Dendritic cell treated with granulocyte-macrophage colony-stimulating factor and Interleukin-4, amounts not matched to agents 40 ng/mL and 50 ng/mL, for 4 days (primary cell): ENCODE data around the gene DAAM2.

Source experiments
- H3K27ac Mint-ChIP-seq: one replicate; pipeline ENCODE4 v1.8.0; 2022; ENCODE audit warnings: mild to moderate bottlenecking, mixed read lengths
- H3K27me3 Mint-ChIP-seq: one replicate; pipeline ENCODE4 v1.8.0; 2022; ENCODE audit warnings: mild to moderate bottlenecking, mixed read lengths
- H3K36me3 Mint-ChIP-seq: one replicate; pipeline ENCODE4 v1.8.0; 2022; ENCODE audit warnings: low read depth, mixed read lengths
- H3K4me1 Mint-ChIP-seq: one replicate; pipeline ENCODE4 v1.8.0; 2022; ENCODE audit warnings: low read depth, mixed read lengths
- H3K4me3 Mint-ChIP-seq: one replicate; pipeline ENCODE4 v1.8.0; 2022; ENCODE audit warnings: mild to moderate bottlenecking, moderate library complexity, mixed read lengths
- H3K9me3 Mint-ChIP-seq: one replicate; pipeline ENCODE4 v1.8.0; 2022; ENCODE audit warnings: mixed read lengths
- intact Hi-C: fragments of 100-400 bp; cut with micrococcal nuclease; formaldehyde crosslinking; loops from one replicate; pipeline ENCODE4 v1.15.0; 2022

DAAM2 gene

GRCh38 chr6:39800034-39801032 lies 8.2 kb downstream of the DAAM2 start:
- no peaks in the 10 kb centered on the region for H3K9me3 Mint-ChIP-seq
- no peaks in the 10 kb centered on the region for H3K36me3 Mint-ChIP-seq
- H3K4me3 Mint-ChIP-seq = no peak overlapping the region
- intact Hi-C loops = no loop called here
- H3K27me3 Mint-ChIP-seq = no peaks in the 10 kb centered on the region
- H3K4me1 Mint-ChIP-seq = no peaks in the 10 kb centered on the region
- no peak overlapping the region for H3K27ac Mint-ChIP-seq

GRCh38 chr6:39801456-39802251 lies 9.5 kb downstream of the DAAM2 start:
- intact Hi-C loops = no loop called here
- Mint-ChIP-seq H3K36me3 (no peaks in the 10 kb centered on the region), H3K27ac (no peak overlapping the region), H3K4me1 (no peaks in the 10 kb centered on the region), H3K4me3 (no peak overlapping the region), H3K27me3 (no peaks in the 10 kb centered on the region), H3K9me3 (no peaks in the 10 kb centered on the region)

GRCh38 chr6:39803872-39804271 lies 11.7 kb downstream of the DAAM2 start:
- Mint-ChIP-seq H3K27ac (no peak overlapping the region), H3K27me3 (no peaks in the 10 kb centered on the region), H3K4me1 (no peaks in the 10 kb centered on the region), H3K9me3 (no peaks in the 10 kb centered on the region), H3K36me3 (no peaks in the 10 kb centered on the region), H3K4me3 (no peak overlapping the region)
- intact Hi-C loops = no loop called here

- H3K4me1 Mint-ChIP-seq = no peaks in the 10 kb centered on the region
- no peak overlapping the region for H3K4me3 Mint-ChIP-seq
- H3K9me3 Mint-ChIP-seq = no peaks in the 10 kb centered on the region
These were observed 12.4 kb downstream of the DAAM2 start for GRCh38 chr6:39804466-39805065.

DNA sequence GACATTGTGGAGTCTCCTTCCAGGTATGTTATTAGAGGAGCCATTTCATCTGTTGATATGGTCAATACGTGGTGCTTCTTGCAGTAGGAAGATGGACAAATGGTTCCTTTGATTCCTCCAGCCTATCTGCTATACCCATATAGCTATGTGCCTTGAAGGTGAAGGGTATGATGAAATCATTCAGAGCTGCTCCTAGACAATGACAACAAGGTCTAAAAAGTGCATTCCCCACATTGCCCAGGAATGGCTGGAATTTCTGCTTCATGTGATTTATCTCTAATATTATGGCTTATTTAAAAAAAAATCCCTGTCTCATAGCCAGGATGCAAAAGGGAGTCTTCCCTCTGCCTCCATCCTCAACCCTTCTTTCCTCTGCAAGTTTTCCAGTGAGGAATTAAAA lies 14.1 kb downstream of the DAAM2 start:
- intact Hi-C loops = no loop called here
- Mint-ChIP-seq H3K9me3 (no peaks in the 10 kb centered on the region), H3K4me1 (no peaks in the 10 kb centered on the region), H3K27ac (no peak overlapping the region), H3K27me3 (peaks cover 5% of the 10 kb centered on the region), H3K36me3 (no peaks in the 10 kb centered on the region), H3K4me3 (no peak overlapping the region)

More at GRCh38 chr6:39804466-39805065, 12.4 kb downstream of the DAAM2 start:
- Mint-ChIP-seq H3K27me3 (no peaks in the 10 kb centered on the region), H3K27ac (no peak overlapping the region), H3K36me3 (no peaks in the 10 kb centered on the region)
- intact Hi-C loops = no loop called here

- Mint-ChIP-seq H3K9me3 (no peaks in the 10 kb centered on the region), H3K4me1 (no peaks in the 10 kb centered on the region), H3K4me3 (no peak overlapping the region), H3K27me3 (peaks cover 11% of the 10 kb centered on the region), H3K27ac (no peak overlapping the region), H3K36me3 (no peaks in the 10 kb centered on the region)
- intact Hi-C loops = no loop called here
These were observed 16.2 kb downstream of the DAAM2 start for GRCh38 chr6:39808346-39808745.

GRCh38 chr6:39808964-39809363 lies 16.8 kb downstream of the DAAM2 start:
- intact Hi-C loops = no loop called here
- H3K27ac Mint-ChIP-seq = no peak overlapping the region
- H3K27me3 Mint-ChIP-seq = peaks cover 11% of the 10 kb centered on the region
- no peaks in the 10 kb centered on the region for H3K4me1 Mint-ChIP-seq
- H3K4me3 Mint-ChIP-seq = no peak overlapping the region
- no peaks in the 10 kb centered on the region for H3K36me3 Mint-ChIP-seq
- no peaks in the 10 kb centered on the region for H3K9me3 Mint-ChIP-seq

- Mint-ChIP-seq H3K36me3 (no peaks in the 10 kb centered on the region), H3K4me1 (no peaks in the 10 kb centered on the region), H3K9me3 (no peaks in the 10 kb centered on the region), H3K27me3 (peaks cover 11% of the 10 kb centered on the region), H3K27ac (no peak overlapping the region), H3K4me3 (no peak overlapping the region)
- intact Hi-C loops = no loop called here
These were observed 19.7 kb downstream of the DAAM2 start for GRCh38 chr6:39811835-39812345.

GRCh38 chr6:39812496-39812852 lies 20.3 kb downstream of the DAAM2 start:
- intact Hi-C loops = no loop called here
- H3K27ac Mint-ChIP-seq = no peak overlapping the region
- H3K27me3 Mint-ChIP-seq = peaks cover 11% of the 10 kb centered on the region
- H3K4me3 Mint-ChIP-seq = no peak overlapping the region
- H3K4me1 Mint-ChIP-seq = no peaks in the 10 kb centered on the region
- H3K9me3 Mint-ChIP-seq = no peaks in the 10 kb centered on the region
- no peaks in the 10 kb centered on the region for H3K36me3 Mint-ChIP-seq

DNA sequence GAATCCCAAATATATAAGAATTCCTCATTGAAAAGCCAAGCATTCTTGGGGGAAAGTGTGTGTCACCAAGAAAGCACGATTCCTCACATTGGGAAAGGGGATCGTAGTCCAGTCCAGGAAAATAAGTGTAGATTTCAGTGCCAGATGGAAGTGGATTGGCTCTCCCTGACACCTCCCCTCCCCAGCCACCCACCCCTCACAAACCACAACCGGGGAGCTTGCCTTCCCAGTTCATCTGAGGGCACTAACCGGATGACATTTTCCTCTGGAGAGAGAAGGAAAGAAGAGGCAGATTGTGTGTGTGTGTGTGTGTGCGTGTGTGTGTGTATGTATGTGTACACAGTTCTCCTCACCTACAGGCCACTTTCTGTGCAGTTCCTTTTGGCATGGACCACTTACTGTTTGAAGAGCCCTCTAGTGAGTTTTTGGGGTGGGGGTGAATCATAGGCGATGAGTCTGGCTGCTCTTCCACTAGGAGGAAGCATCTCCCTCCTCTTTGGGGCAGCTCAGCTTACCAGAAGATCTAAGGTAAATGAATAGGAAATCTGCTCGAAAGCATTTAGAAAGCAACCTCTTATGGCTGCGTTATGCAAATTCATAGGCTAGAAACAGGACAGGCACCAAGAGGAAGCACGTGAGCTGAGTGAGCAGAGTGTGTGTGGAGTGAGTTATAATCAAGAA lies 20.8 kb downstream of the DAAM2 start:
- intact Hi-C loops = no loop called here
- H3K9me3 Mint-ChIP-seq = no peaks in the 10 kb centered on the region
- no peaks in the 10 kb centered on the region for H3K4me1 Mint-ChIP-seq
- H3K36me3 Mint-ChIP-seq = no peaks in the 10 kb centered on the region
- no peak overlapping the region for H3K27ac Mint-ChIP-seq
- H3K4me3 Mint-ChIP-seq = no peak overlapping the region
- H3K27me3 Mint-ChIP-seq = peaks cover 11% of the 10 kb centered on the region

GRCh38 chr6:39814236-39814635 lies 22.1 kb downstream of the DAAM2 start:
- H3K4me3 Mint-ChIP-seq = no peak overlapping the region
- no peak overlapping the region for H3K27ac Mint-ChIP-seq
- intact Hi-C loops = no loop called here
- no peaks in the 10 kb centered on the region for H3K36me3 Mint-ChIP-seq
- no peaks in the 10 kb centered on the region for H3K9me3 Mint-ChIP-seq
- H3K27me3 Mint-ChIP-seq = peaks cover 11% of the 10 kb centered on the region
- H3K4me1 Mint-ChIP-seq = peaks cover 4% of the 10 kb centered on the region

DNA sequence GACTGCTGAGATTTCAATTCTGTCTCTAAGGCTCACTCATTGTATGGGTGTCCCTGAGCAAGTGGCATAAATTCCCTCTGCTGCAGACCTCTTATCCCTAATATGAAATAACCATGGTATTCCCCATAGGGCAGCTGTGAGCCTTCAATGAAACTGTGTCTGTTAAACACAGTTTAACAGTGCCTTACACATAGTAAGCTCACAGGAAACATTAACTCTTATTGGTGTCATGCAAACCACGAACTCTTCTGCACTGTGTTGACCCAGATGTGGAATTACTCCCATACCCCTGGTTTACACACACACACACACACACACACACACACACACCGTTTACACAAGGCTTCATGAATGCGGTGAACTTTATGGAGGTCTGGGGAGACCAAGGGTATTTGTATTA lies 23.2 kb downstream of the DAAM2 start:
- Mint-ChIP-seq H3K4me3 (no peak overlapping the region), H3K36me3 (no peaks in the 10 kb centered on the region), H3K9me3 (no peaks in the 10 kb centered on the region), H3K4me1 (peaks cover 7% of the 10 kb centered on the region), H3K27ac (no peak overlapping the region), H3K27me3 (peaks cover 9% of the 10 kb centered on the region)
- intact Hi-C loops = no loop called here

DNA sequence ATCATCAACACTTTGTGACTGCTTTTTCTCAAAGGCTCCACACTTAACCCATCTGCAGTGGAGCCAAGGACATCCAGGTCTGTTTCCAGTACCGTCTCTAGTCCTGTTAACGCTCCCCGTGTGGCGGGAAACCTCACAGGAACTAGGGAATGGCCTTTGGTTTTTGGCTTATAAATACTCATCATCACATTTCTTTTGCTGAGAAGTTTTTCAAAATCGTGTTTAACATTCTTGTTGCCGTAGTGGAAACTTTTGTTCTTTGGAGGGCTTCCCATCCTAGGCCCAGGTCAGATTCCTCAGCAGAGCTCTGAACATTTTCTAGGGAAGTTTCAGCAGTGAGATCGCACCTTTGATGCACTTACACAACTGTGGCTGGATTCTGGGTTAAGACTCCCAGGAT lies 24.6 kb downstream of the DAAM2 start:
- peaks cover 7% of the 10 kb centered on the region for H3K4me1 Mint-ChIP-seq
- no peaks in the 10 kb centered on the region for H3K36me3 Mint-ChIP-seq
- intact Hi-C loops = no loop called here
- no peak overlapping the region for H3K27ac Mint-ChIP-seq
- H3K27me3 Mint-ChIP-seq = peaks cover 6% of the 10 kb centered on the region
- H3K4me3 Mint-ChIP-seq = no peak overlapping the region
- no peaks in the 10 kb centered on the region for H3K9me3 Mint-ChIP-seq
